CD4-positive, alpha-beta T cell treated with Interleukin-4 for 1 hour (primary cell): ENCODE measurements around the gene SYVN1.
A peak's percentile ranks its signal among the peaks of the same experiment; 100 is the strongest.
"Not testable (repeated sequence)": the region's sequence is repeated elsewhere in the genome, so short reads cannot be mapped to it uniquely, and the experiment has no call there.

Experiments used
- DNase-seq, 2 donors: peaks; one replicate each; pipeline ENCODE4 v3.0.0-alpha.2; 2020 to 2022

Gene SYVN1

GRCh38 chr11:65126624-65127274, 7.6 kb downstream of the SYVN1 start:
- DNase-seq = peak in 1 of 2 donors; percentile 9

- DNase-seq = peak in 1 of 2 donors; percentile 5
These were observed 8.9 kb downstream of the SYVN1 start for GRCh38 chr11:65125197-65126056.

- peak in 1 of 2 donors; percentile 4 for DNase-seq
These were observed 9.7 kb downstream of the SYVN1 start for GRCh38 chr11:65124480-65125196.

GRCh38 chr11:65121865-65122696, 12.2 kb downstream of the SYVN1 start, which contains the start of the genes FAU and MRPL49:
FAU (minus strand) TSS chr11:65122134; CDS start chr11:65121813, 321 bp downstream.
MRPL49 (plus strand) TSS chr11:65122321; CDS start chr11:65122347, 26 bp downstream.
- DNase-seq = peak; percentile 99

- DNase-seq = peak; percentile 48 to 61
These were observed 12.9 kb downstream of the SYVN1 start for GRCh38 chr11:65121447-65121864.

- no peak for DNase-seq
These were observed 13.5 kb downstream of the SYVN1 start for GRCh38 chr11:65120831-65121230.

GRCh38 chr11:65119670-65119995, 14.7 kb downstream of the SYVN1 start:
- DNase-seq = no peak

GRCh38 chr11:65118891-65119669, 15.2 kb downstream of the SYVN1 start:
- DNase-seq = not testable (repeated sequence)

- DNase-seq = no peak
These were observed 16.1 kb downstream of the SYVN1 start for GRCh38 chr11:65118097-65118837.

GRCh38 chr11:65117206-65118096, 16.9 kb downstream of the SYVN1 start, which contains the start of gene ZNHIT2:
ZNHIT2 (minus strand) TSS chr11:65117701; CDS start chr11:65117653, 48 bp downstream.
- peak; percentile 100 for DNase-seq

- DNase-seq = peak; percentile 58 to 70
These were observed 17.7 kb downstream of the SYVN1 start for GRCh38 chr11:65116370-65117205.

- no peak for DNase-seq
These were observed 18.8 kb downstream of the SYVN1 start for GRCh38 chr11:65115361-65116082.

GRCh38 chr11:65114538-65115171, 19.7 kb downstream of the SYVN1 start:
- no peak for DNase-seq

GRCh38 chr11:65113839-65114238, 20.5 kb downstream of the SYVN1 start:
- no peak for DNase-seq

GRCh38 chr11:65113361-65113756, 21.0 kb downstream of the SYVN1 start:
- no peak for DNase-seq

GRCh38 chr11:65112546-65113360, 21.6 kb downstream of the SYVN1 start:
- peak; percentile 76 to 78 for DNase-seq
